Activated CD4-positive, alpha-beta T cell treated with anti-CD3 and anti-CD28 coated beads, Interleukin-2, amount 50 U/mL, for 48 hours (primary cell): Measurements from ENCODE around the gene GALK2.
"Not testable (repeated sequence)": the region's sequence is repeated elsewhere in the genome, so short reads cannot be mapped to it uniquely, and the experiment has no call there.

Experiments used
- DNase-seq, 2 experiments: peaks; one replicate each; pipeline ENCODE4 v3.0.0-alpha.2; 2020

The GALK2 gene

DNA sequence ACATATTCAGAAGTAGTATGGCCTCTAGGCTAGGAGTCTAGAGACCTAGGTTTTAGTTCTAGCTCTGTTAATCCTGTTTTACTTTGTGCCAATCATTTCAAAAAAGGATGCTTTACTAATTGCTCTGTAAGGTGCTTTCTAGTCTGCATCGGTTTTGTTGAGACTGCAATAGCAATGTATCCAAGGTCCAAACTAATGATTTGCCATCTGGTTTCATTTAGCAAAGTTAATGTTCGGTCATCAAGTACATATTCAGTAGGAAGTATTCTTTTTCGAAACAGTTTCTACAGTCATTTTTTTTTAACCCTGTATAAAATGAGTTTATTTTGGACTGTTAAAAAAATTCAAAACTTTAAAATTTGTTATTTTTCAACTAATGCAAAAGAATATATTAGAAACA, 2.0 kb upstream of the GALK2 start:
- no peak for DNase-seq

DNA sequence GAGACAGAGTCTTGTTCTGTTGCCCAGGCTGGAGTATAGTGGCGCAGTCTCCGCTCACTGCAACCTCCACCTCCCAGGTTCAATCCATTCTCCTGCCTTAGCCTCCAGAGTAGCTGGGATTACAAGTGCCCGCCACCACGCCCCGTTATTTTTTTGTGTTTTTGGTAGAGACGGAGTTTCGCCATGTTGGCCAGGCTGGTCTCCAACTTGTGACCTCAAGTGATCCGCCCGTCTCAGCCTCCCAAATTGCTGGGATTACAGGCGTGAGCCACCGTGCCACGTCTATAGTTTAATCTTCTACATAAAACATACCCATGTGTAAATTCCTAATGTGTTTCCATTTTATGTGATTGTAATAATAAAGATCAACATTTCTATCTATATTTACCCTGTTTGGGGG, 1.7 kb downstream of the GALK2 start:
- DNase-seq: no peak

DNA sequence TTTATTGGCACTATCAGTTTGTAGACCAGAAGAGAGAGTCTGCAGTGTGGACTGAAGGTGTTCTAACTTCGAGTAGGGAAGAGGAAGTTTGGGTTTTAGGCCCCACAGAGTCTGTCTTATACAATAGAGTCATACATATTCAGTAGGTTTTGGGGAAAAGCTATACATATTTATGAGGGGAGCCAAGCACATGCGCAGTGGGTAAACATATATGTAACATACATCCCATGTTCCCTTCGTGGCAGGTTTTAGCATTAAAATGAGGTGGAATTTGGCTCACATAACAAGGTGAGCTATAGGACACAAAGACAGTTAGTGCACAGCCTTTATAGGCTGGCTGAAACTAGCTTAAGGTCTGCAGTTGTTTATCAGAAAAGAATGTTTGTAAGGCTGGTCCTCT, 4.9 kb downstream of the GALK2 start:
- no peak for DNase-seq

DNA sequence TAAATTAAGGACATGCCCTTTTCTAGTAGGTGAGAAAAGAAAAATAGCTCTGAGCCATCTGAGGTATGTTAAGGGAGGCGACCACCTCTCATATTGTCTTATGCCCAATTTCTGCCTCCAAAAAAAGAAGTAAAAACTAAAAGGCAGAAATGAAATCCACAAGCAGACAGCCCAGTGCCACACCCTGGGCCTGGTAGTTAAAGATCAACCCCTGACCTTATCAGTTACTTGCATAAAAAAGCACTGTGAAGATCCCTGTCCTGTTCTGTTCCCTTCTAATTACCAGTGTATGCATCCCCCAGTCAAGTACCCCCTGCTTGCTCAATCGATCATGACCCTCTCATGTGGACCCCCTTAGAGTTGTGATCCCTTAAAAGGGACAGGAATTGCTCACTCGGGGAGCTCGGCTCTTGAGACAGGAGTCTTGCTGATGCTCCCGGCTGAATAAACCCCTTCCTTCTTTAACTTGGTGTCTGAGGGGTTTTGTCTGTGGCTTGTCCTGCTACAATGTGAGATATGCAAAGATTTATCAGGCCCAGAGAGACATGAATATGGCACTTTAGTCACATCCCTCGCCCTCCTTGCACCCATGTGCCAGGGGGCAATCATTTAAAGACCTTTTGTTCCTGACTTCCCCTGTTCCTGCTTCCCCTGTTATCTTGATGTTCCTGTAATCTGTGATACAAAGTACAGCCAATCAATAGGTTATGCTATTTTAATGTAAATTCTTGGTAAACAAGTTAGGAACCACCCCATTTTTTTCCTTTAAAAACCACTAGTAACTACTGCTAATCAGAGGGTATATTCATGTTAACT, 5.7 kb downstream of the GALK2 start:
- DNase-seq: not testable (repeated sequence)

DNA sequence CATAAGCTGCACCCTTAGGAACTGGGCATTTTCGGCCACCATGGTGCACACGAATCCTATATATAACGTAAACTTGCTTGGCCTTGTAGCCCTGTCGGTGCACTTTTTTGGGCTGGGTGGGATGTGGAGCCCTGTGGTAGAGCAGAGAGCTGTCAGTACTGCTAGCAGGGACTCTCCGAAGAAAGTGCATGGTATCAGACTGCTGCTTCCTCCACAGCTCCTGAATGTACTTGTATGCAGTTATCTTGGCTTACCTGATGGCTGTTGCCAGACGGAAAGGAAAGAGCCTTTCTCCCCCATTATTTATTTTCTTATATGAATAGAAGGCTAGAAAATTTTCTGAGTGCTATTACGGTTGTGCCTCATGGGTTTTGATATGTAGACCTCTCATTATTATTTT, 8.4 kb downstream of the GALK2 start:
- no peak for DNase-seq

DNA sequence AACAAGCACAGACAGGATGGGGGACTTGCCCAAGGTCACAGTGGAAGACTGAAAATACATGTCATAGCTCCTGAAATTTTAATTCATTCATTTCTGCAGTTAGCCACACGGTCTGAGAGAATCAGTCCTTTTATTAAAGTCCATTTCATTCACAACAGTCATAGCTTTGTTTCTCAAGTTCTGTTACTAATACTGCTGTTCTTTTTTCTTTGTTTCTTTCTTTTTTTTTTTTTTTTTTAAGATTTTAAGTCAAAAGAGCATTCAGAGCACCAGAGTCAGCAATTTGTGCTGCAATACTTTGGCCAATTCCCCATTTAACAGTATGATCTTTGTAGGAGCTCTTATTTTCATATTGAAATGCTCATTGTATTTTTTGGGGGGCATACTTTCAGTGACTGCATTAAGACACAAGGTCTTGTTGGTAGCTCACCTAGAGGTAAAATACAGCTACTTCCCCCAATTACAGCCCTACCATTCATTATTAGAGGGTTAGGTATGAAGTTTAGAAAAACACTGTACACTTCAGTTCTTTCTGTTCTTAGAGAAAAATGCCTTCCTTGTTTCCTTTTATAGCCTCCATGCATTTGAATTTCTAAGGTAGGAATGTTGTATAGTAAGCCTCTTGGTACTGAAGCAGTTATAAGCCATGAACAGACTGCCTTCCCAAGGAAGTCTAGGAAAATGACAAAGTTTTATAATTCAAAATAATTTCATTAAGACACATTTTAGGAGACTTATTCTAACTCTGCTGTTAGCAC, 9.6 kb downstream of the GALK2 start:
- no peak for DNase-seq

DNA sequence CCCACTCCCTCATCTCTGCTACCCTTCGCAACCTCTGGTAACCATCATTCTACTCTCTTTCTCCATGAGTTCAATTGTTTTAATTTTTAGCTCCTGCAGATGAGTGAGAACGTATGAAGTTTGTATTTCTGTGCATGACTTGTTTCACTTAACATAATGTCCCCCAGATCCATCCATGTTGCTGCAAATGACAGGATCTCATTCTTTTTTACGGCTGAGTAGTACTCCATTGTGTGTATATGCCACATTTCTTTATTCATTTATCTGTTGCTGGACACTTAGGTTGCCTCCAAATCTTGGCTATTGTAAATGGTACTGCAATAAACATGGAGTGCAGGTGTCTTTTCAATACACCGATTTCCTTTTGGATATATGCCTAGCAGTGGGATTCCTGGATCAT, 12.1 kb downstream of the GALK2 start:
- DNase-seq: no peak

DNA sequence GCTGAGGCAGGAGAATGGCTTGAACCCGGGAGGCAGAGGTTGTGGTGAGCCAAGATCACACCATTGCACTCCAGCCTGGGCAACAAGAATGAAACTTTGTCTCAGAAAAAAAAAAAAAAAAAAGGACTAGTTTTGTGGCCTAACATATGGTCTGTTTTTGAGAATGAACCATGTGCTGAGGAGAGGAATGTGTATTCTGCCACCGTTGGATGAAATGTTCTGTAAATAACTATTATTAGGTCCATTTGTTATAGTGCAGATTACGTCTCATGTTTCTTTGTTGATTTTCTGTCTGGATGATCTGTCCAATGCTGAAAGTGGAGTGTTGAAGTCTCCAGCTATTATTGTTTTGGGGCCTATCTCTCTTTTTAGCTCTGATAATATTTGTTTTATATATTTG, 13.7 kb downstream of the GALK2 start:
- DNase-seq: not testable (repeated sequence)

DNA sequence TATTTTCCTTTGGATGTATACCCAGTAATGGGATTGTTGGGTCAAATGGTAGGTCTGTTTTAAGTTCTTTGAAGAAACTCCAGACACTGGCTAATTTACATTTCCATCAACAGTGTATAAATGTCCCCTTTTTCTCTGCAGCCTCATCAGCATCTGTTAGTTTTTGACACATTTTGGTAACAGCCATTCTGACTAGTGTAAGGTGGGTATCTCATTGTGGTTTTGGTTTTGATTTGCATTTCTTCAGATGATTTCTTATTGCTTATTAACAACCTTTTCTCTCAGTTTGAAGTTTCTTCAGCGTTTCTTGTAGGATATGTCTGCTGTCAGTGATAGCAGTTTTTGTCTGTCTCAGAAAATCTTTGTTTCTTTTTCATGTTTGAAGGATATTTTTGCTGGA, 15.4 kb downstream of the GALK2 start:
- no peak for DNase-seq

DNA sequence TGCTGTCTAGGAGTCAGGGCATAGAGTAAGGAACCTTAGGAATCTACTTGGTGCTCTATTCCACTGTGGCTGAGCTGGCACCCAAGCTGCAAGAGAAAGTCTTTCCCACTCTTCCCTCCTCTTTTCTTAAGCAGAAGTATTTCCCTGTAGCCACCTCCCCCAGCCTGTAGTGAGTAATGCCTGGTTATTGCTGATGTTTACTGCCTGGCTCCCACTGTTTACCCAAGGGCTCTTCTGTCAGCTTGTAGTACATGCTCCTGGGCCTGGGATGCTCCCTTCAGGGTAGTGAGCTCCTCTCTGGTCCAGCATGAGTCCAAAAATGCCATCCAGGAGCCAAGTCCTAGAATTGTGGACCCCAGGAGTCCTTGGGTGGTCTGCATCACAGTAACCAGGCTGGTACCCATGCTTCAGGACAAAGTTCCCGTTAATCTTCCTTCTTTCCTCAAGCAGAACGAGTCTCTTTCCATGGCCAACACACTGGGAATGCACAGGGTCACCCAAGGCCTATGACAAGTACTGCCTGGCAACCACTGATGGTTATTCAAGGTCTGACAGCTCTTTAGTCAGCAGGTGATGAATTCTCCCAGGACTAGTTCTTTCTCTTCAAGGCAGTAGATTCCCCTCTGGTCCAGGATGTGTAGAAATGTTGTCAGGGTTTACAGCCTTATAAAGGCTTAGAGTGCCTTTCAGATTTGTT, 17.6 kb downstream of the GALK2 start:
- no peak for DNase-seq

DNA sequence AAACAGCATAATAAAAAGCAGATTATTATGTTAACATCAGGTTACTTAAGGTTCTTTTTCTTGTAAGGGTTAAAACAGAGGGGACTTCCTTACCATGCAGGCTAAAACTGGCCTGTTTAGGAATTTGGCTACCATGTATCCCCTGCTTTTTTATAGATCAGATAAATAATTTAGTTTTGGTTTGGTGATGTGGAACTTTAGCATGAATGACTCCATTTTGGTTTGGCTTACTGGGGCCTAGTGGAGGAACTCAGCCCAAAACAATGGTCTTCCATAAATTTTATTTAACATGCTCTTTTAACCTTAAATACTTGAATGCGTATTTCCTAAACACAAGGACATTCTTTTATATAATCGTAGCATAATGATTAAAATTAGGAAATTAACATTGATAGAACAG, 18.9 kb downstream of the GALK2 start:
- no peak for DNase-seq

DNA sequence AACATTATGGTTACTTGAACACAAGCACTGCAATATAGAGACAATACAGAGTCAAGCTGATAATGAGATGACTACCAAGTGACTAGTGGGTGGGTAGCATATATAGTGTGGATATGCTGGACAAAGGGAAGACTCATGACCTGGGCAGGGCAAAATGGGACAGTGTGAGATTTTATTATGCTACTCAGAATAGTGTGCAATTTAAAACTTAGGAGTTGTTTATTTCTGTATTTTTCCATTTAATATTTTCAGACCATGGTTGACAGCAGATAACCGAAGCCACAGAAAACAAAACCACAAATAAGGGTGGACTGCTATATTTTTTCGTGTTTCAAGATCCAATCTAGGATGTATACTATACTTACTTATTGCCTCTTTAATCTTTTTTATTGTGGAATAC, 19.6 kb downstream of the GALK2 start:
- no peak for DNase-seq

DNA sequence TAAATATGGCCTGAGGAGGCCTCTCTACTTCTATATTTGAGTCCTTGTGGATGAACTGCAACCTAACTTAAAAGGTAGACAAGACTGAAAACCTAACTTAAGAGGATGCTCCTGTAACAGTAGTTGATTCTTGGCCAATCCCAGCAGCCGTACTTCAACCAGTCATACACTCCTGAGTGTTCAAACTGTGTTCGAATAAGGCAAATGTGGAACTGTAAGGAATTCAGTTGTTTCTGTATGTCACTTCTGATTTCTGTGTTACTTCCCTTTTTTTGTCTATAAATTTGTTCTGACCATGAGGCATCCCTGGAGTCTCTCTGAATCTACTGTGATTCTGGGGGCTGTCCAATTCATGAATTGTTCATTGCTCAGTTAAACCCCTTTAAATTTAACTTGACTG, 20.5 kb downstream of the GALK2 start:
- DNase-seq: no peak

DNA sequence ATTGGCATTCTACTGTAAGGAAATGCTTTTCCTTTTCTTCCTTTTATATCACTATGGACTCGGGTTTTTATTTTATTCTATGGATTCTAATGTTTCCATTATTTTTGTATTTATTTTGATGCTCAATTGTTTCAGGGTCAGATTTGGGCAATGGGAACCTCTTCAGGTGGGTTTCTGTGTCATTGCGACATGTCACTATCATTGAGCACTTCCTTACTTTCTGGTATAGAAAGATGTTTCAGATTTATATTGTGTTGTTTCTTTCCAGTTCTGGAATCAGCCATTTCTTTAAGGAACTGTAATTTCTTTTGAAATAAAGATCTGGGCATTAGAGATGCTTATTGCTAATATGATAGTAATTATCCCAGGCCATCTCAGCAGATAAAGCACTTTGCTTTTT, 21.8 kb downstream of the GALK2 start:
- no peak for DNase-seq

DNA sequence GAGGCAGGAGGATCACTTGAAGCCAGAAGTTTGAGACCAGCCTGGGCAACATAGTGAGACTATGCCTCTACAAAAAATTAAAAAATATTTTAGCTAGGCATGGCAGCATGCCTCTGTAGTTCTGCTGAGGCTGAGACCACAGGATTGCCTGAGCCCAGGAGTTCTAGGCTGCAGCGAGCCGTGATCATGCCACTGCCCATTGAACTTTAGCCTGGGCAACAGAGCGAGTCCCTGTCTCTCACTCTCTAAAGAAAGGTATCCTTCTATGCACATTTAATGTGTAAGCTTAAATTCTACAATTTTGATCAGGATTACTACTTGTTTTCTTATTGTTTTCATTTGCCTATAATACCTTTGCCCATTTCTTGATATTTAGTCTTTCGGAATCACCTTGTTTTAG, 26.8 kb downstream of the GALK2 start:
- no peak for DNase-seq

DNA sequence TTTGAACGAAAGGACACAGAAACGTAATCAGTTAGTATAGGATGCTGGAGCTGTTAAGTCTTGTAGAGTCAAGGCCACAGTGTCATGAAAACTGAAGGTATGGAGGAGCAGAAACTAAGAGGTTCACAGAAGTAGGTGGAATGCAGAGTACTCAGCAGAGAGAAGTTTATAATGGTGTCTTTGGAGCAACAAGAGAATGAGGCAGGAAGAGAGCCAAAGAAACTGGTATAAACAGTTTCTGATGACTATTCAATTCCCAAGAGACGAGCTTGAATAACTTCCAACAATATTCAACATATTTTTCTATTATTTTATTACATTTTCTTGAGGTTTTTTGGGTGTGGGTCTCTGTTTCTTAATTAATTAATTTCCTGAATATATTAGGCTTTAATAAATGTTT, 29.6 kb downstream of the GALK2 start:
- DNase-seq: no peak

DNA sequence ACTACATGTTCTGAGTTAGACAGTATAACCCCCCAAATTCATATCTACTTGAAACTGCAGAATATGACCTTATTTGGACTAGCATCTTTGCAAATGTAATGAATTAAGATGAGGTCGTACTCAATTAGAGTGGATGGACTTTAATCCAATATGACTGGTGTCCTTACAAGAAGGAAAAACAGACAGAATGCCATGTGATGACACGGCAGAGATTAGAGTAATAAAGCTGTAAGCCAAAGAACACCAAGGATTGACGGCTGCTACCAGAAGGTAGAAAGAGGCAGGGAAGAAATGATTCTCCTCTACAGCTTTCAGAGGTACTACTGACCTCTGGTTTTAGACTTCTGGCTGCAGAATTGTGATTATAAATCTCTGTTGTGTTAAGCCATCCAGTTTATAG, 30.3 kb downstream of the GALK2 start:
- no peak for DNase-seq

DNA sequence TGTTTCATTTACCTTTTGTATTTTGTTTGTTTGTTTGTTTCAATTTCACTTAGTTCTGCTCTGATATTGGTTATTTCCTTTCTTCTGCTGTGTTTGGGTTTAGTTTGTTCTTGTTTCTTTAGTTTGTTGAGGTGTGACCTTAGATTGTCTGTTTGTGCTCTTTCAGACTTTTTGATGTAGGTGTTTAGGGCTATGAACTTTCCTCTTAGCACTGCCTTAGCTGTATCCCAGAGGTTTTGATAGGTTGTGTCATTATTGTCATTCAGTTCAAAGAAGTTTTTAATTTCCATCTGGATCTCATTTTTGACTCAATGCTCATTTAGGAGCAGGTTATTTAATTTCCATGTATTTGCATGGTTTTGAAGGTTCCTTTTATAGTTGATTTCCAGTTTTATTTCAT, 38.1 kb downstream of the GALK2 start:
- DNase-seq: not testable (repeated sequence)

DNA sequence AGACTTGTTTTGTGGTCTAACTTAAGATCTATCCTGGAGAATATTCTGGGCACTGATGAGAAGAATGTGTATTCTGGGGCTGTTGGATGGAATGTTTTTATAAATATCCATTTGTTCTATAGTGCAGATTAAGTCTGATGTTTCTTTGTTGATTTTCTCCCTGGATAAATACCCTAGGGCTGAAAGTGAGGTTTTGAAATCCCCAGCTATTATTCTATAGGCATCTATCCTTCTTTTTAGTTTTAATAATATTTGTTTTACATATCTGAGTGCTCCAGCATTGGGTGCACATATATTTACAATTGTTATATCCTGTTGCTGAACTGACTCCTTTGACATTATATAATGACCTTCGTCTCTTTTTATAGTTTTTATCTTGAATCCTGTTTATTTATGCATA, 42.9 kb downstream of the GALK2 start:
- DNase-seq: no peak

DNA sequence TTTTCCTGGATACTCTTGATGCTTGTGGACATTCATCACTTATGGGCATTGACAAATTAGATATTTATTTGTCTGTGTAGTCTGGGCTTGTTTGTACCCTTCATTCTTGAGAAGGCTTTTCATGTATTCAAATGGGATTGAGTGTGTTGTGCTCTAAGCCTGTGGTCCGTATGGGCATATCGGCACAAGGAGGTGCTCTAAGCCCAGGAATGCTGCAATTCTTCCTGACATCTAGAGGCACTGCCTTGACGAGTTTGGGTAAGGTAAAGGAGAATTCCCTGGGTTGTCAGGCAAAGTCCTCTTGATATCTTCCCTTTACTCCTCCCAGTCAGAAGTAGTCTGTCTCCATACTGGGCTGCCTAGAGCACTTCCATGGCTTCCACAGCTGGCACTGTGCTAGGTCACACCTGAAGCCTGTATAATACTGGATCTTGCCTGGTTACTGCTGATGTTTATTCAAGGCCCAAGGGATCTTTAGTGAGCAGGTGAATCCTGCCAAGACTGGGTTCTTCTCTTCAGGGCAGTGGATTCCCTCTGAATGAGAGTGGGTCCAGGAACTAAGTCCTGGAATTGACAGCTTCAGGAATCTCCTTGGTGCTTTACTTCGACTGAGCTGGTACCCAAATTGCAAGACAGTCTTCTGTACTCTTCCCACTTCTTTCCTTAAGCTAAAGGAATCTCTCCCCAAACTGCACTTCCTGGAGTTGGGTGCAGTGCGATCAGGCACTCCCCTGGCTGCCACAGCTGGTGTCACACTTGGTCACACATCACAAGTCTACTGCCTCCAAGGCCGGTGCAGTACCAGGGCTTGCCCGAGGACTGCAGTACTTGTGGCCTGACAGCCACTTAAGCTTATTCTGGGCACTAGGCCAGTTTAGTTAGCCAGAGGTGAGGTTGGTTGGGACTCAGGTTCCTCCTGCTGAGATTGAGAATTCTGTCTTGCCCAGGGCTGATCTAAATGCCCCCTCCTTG, 46.0 kb downstream of the GALK2 start:
- DNase-seq: no peak

DNA sequence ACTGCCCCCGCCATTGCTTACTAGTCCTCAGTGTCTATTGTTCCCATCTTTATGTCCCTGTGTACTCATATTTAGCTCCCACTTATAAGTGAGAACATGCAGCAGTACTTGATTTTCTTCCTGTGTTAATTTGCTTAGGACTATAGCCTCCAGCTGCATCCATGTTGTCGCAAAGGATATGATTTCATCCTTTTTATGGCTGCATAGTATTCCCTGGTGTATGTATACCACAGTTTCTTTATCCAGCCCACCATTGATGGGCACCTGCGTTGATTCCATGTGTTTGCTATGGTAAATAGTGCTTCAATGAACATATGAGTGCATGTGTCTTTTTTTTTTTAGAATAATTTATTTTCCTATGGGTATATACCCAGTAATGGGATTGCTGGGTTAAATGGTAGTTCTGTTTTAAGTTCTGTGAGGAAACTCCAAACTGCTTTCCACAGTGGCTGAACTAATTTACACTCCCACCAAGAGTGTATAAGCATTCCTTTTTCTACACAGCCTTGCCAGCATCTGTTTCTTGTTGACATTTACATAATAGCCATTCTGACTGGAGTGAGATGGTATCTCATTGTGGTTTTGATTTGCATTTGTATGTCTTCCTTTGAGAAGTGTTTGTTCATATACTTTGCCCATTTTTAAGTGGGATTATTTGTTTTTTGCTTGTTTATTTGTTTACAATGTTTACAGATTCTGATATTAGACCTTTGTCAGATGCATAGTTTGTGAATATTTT, 53.7 kb downstream of the GALK2 start:
- DNase-seq: no peak
